SIG-M5 treated with dmso at 0.1 percent for 504 hours (cell line): ENCODE results near the gene RPS6KA5.

ENCODE experiments used
- DNase-seq: peaks from one replicate; lab custom pipeline; 2025; ENCODE audit not compliant: unreplicated experiment; lab: John Stamatoyannopoulos, UW

RPS6KA5 gene

GRCh38 chr14:91029456-91030217 lies 30.8 kb downstream of the RPS6KA5 start:
- no peak for DNase-seq

GRCh38 chr14:91027561-91027960 lies 32.9 kb downstream of the RPS6KA5 start:
- DNase-seq = no peak

GRCh38 chr14:91022622-91023028 lies 37.8 kb downstream of the RPS6KA5 start:
- DNase-seq = peak; percentile 80

GRCh38 chr14:91021991-91022621 lies 38.3 kb downstream of the RPS6KA5 start:
- DNase-seq = peak; percentile 56

- no peak for DNase-seq
Observed at GRCh38 chr14:91021115-91021514, 39.3 kb downstream of the RPS6KA5 start.

GRCh38 chr14:91019673-91020072 lies 40.8 kb downstream of the RPS6KA5 start:
- no peak for DNase-seq

- no peak for DNase-seq
Observed at GRCh38 chr14:91018481-91018880, 42.0 kb downstream of the RPS6KA5 start.

- DNase-seq = no peak
Observed at GRCh38 chr14:91016800-91017410, 43.5 kb downstream of the RPS6KA5 start.

- DNase-seq = no peak
Observed at GRCh38 chr14:91015435-91015834, 45.0 kb downstream of the RPS6KA5 start.

GRCh38 chr14:91012045-91012444 lies 48.4 kb downstream of the RPS6KA5 start:
- DNase-seq = no peak

GRCh38 chr14:91010153-91010533 lies 50.3 kb downstream of the RPS6KA5 start:
- no peak for DNase-seq

- peak; percentile 97 for DNase-seq
Observed at GRCh38 chr14:91009501-91010152, 50.8 kb downstream of the RPS6KA5 start.

GRCh38 chr14:91008759-91009409 lies 51.6 kb downstream of the RPS6KA5 start:
- DNase-seq = peak; percentile 66

GRCh38 chr14:91005716-91006115 lies 54.7 kb downstream of the RPS6KA5 start:
- no peak for DNase-seq

- DNase-seq = no peak
Observed at GRCh38 chr14:91004987-91005386, 55.5 kb downstream of the RPS6KA5 start.

- DNase-seq = no peak
Observed at GRCh38 chr14:90999299-90999698, 61.1 kb downstream of the RPS6KA5 start.

- no peak for DNase-seq
Observed at GRCh38 chr14:90996967-90997366, 63.5 kb downstream of the RPS6KA5 start.

- no peak for DNase-seq
Observed at GRCh38 chr14:90995785-90996184, 64.7 kb downstream of the RPS6KA5 start.

GRCh38 chr14:90993792-90994191 lies 66.6 kb downstream of the RPS6KA5 start:
- no peak for DNase-seq

GRCh38 chr14:90991690-90992443 lies 68.6 kb downstream of the RPS6KA5 start:
- DNase-seq = no peak
